NCI-H2107 (cell line): ENCODE data around the gene ACTR2.
"Not testable (repeated sequence)": the region's sequence is repeated elsewhere in the genome, so short reads cannot be mapped to it uniquely, and the experiment has no call there.

ENCODE experiments used
- DNase-seq: peaks from one replicate; lab custom pipeline; 2025; lab: John Stamatoyannopoulos, UW

ACTR2 gene

GRCh38 chr2:65227456-65228262 is at the start of gene ACTR2:
TSS of gene ACTR2 (plus strand) at chr2:65227831. CDS start at chr2:65227910, 79 bp downstream.
- DNase-seq = peak; percentile 77

GRCh38 chr2:65182570-65182969 is 45.1 kb upstream of the ACTR2 start:
- DNase-seq = no peak

GRCh38 chr2:65183406-65183805 is 44.2 kb upstream of the ACTR2 start:
- not testable (repeated sequence) for DNase-seq

GRCh38 chr2:65185012-65185411 is 42.6 kb upstream of the ACTR2 start:
- DNase-seq = no peak

GRCh38 chr2:65186093-65186868 is 41.4 kb upstream of the ACTR2 start:
- DNase-seq = no peak

GRCh38 chr2:65186872-65187851 is 40.5 kb upstream of the ACTR2 start:
- DNase-seq = peak; percentile 67

- no peak for DNase-seq
Observed at GRCh38 chr2:65193446-65193845, 34.2 kb upstream of the ACTR2 start.

- no peak for DNase-seq
Observed at GRCh38 chr2:65198737-65199136, 28.9 kb upstream of the ACTR2 start.

GRCh38 chr2:65199166-65199565 is 28.5 kb upstream of the ACTR2 start:
- DNase-seq = no peak

GRCh38 chr2:65199891-65200290 is 27.7 kb upstream of the ACTR2 start:
- DNase-seq = no peak

- DNase-seq = no peak
Observed at GRCh38 chr2:65204461-65205210, 23.0 kb upstream of the ACTR2 start.

- DNase-seq = no peak
Observed at GRCh38 chr2:65212115-65212514, 15.5 kb upstream of the ACTR2 start.

- no peak for DNase-seq
Observed at GRCh38 chr2:65212619-65213018, 15.0 kb upstream of the ACTR2 start.

- no peak for DNase-seq
Observed at GRCh38 chr2:65213035-65213434, 14.6 kb upstream of the ACTR2 start.

- DNase-seq = no peak
Observed at GRCh38 chr2:65214361-65214760, 13.3 kb upstream of the ACTR2 start.

- DNase-seq = no peak
Observed at GRCh38 chr2:65214843-65215242, 12.8 kb upstream of the ACTR2 start.

- no peak for DNase-seq
Observed at GRCh38 chr2:65215946-65216345, 11.7 kb upstream of the ACTR2 start.

GRCh38 chr2:65220432-65221131 is 7.0 kb upstream of the ACTR2 start:
- no peak for DNase-seq

GRCh38 chr2:65221275-65221674 is 6.4 kb upstream of the ACTR2 start:
- not testable (repeated sequence) for DNase-seq

- no peak for DNase-seq
Observed at GRCh38 chr2:65227020-65227455, 593 bp upstream of the ACTR2 start.
